ENCODE results near the gene PLCB1.

The PLCB1 gene

DNA sequence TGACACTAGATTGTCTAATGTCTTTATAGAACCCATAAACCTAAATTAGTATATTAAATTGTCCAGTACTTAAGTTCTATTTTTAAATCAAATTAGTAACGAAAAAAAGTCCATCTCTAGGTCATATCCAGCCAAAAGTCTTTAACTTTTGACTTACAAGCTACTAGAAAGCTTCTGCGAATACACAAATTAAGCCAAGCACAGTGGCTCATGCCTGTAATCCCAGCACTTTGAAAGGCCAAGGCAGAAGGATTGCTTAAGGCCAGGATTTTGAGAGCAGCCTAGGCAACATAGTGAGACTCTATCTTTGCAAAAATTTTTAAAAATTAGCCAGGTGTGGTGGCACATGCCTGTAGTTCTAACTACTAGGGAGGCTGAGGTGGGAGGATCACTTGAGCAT lies 516.4 kb downstream of the PLCB1 start:
- Histone ChIP-seq H3K36me3 (ENCODE audit: control insufficient read depth, low read length) (no peaks in the 10 kb centered on the region), H3K9me2 (replicated peaks; ENCODE audit: control insufficient read depth, low read length) (no peaks in the 10 kb centered on the region), H3K4me3 (ENCODE audit: low read length) (no peak overlapping the region), H3K4me1 (ENCODE audit: control insufficient read depth, low read length) (no peaks in the 10 kb centered on the region), H3K79me2 (ENCODE audit: control insufficient read depth, low read length) (no peaks in the 10 kb centered on the region), H3K4me2 (ENCODE audit: low read length) (no peak overlapping the region), H4K20me1 (ENCODE audit: control insufficient read depth, insufficient read depth, low read depth, low read length) (no peaks in the 10 kb centered on the region), H3K27ac (ENCODE audit: low read depth, low read length) (no peak overlapping the region), H3F3A (ENCODE audit: control insufficient read depth, insufficient read depth) (no peaks in the 10 kb centered on the region), H3K9me3 (ENCODE audit: control insufficient read depth, insufficient read depth, low read length) (no peaks in the 10 kb centered on the region), H3K27me3 (ENCODE audit: control insufficient read depth, low read length) (no peaks in the 10 kb centered on the region)
- TF ChIP-seq EZH2phosphoT487 (IDR thresholded peaks at IDR 0.05; ENCODE audit: borderline replicate concordance, low read length): no peak
- TF ChIP-seq, protein P1, sequence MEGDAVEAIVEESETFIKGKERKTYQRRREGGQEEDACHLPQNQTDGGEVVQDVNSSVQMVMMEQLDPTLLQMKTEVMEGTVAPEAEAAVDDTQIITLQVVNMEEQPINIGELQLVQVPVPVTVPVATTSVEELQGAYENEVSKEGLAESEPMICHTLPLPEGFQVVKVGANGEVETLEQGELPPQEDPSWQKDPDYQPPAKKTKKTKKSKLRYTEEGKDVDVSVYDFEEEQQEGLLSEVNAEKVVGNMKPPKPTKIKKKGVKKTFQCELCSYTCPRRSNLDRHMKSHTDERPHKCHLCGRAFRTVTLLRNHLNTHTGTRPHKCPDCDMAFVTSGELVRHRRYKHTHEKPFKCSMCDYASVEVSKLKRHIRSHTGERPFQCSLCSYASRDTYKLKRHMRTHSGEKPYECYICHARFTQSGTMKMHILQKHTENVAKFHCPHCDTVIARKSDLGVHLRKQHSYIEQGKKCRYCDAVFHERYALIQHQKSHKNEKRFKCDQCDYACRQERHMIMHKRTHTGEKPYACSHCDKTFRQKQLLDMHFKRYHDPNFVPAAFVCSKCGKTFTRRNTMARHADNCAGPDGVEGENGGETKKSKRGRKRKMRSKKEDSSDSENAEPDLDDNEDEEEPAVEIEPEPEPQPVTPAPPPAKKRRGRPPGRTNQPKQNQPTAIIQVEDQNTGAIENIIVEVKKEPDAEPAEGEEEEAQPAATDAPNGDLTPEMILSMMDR (IDR thresholded peaks at IDR 0.05; ENCODE audit: low read depth, low read length, poor library complexity, severe bottlenecking): no peak

DNA sequence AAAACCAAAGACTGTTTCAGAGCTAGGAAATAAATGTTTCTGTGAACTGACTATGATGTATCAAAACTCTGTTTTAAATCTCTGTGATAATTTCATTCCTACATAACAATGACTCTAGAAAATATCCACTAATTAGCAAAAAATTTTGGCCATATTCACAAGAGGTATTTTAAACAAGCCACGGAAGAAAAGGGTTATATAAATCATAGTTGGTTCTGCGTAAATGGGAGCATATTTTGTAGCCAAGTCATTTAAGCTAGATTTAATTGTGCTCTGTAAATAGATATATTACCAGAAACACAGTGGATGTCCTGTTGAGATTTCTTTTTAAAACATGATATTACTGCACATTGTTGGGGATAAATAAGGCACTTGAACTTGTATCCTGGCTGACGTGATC lies 520.3 kb downstream of the PLCB1 start:
- H3K36me3 ChIP-seq (ENCODE audit: control insufficient read depth, low read length): no peaks in the 10 kb centered on the region
- H3K79me2 ChIP-seq (ENCODE audit: control insufficient read depth, low read length): no peaks in the 10 kb centered on the region
- no peak overlapping the region for H3K4me2 ChIP-seq (ENCODE audit: low read length)
- H3K27me3 ChIP-seq (ENCODE audit: control insufficient read depth, low read length): no peaks in the 10 kb centered on the region
- H3K9me3 ChIP-seq (ENCODE audit: control insufficient read depth, insufficient read depth, low read length): no peaks in the 10 kb centered on the region
- TF ChIP-seq, protein P1 (IDR thresholded peaks at IDR 0.05; ENCODE audit: low read depth, low read length, poor library complexity, severe bottlenecking): no peak
- no peak for TF ChIP-seq EZH2phosphoT487 (IDR thresholded peaks at IDR 0.05; ENCODE audit: borderline replicate concordance, low read length)
- H4K20me1 ChIP-seq (ENCODE audit: control insufficient read depth, insufficient read depth, low read depth, low read length): no peaks in the 10 kb centered on the region
- H3K9me2 ChIP-seq (replicated peaks; ENCODE audit: control insufficient read depth, low read length): no peaks in the 10 kb centered on the region
- no peaks in the 10 kb centered on the region for H3K4me1 ChIP-seq (ENCODE audit: control insufficient read depth, low read length)
- H3F3A ChIP-seq (ENCODE audit: control insufficient read depth, insufficient read depth): no peaks in the 10 kb centered on the region
- H3K27ac ChIP-seq (ENCODE audit: low read depth, low read length): no peak overlapping the region
- H3K4me3 ChIP-seq (ENCODE audit: low read length): no peak overlapping the region

DNA sequence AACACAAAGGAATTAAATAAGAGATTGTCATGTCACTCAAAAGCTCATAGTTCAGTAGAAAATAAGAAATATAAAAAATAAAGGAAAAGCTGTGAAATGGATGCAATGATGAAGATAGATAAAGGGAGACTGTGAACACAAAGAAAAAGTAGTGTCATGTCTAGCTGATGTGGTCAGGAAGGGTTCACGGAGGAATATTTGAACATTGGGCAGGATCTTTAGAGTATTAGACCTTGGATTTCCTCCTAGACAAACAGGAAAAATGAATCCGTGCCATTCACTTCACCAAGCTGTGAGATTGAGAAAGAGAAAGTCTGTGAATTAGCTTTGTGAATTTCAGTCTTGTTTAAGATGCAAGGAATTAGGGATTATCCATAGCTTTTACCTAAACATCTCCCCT lies 522.4 kb downstream of the PLCB1 start:
- Histone ChIP-seq H3K9me2 (replicated peaks; ENCODE audit: control insufficient read depth, low read length) (no peaks in the 10 kb centered on the region), H3K4me2 (ENCODE audit: low read length) (no peak overlapping the region), H4K20me1 (ENCODE audit: control insufficient read depth, insufficient read depth, low read depth, low read length) (no peaks in the 10 kb centered on the region)

DNA sequence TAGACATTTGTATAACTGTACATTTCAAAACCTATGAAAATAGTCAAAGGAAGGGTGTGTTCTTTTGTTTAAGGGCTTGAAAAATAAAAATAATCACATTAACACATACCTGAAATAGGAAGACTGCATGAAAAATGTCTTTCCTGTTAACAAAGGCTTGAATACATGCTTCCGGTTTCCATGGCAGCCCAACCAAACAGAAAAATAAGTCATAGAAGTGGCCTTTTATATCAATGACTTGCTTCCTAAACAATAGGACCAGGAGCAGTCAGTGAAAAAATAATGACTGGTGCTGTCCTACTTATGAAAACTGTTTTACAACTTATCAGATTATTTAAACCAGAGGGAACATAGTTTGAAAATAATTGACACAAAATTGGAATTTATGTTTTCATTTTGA lies 524.3 kb downstream of the PLCB1 start:
- Histone ChIP-seq H3K4me3 (ENCODE audit: low read length) (no peak overlapping the region), H3K4me1 (ENCODE audit: control insufficient read depth, low read length) (no peaks in the 10 kb centered on the region), H3K4me2 (ENCODE audit: low read length) (no peak overlapping the region), H4K20me1 (ENCODE audit: control insufficient read depth, insufficient read depth, low read depth, low read length) (no peaks in the 10 kb centered on the region), H3K79me2 (ENCODE audit: control insufficient read depth, low read length) (no peaks in the 10 kb centered on the region), H3K27me3 (ENCODE audit: control insufficient read depth, low read length) (no peaks in the 10 kb centered on the region), H3K36me3 (ENCODE audit: control insufficient read depth, low read length) (no peaks in the 10 kb centered on the region), H3K9me3 (ENCODE audit: control insufficient read depth, insufficient read depth, low read length) (no peaks in the 10 kb centered on the region), H3K9me2 (replicated peaks; ENCODE audit: control insufficient read depth, low read length) (no peaks in the 10 kb centered on the region), H3F3A (ENCODE audit: control insufficient read depth, insufficient read depth) (no peaks in the 10 kb centered on the region), H3K27ac (ENCODE audit: low read depth, low read length) (no peak overlapping the region)
- TF ChIP-seq EZH2phosphoT487 (IDR thresholded peaks at IDR 0.05; ENCODE audit: borderline replicate concordance, low read length): no peak
- TF ChIP-seq, protein P1 (IDR thresholded peaks at IDR 0.05; ENCODE audit: low read depth, low read length, poor library complexity, severe bottlenecking): no peak

More for the DNA sequence above, 522.4 kb downstream of the PLCB1 start:
- Histone ChIP-seq H3K27me3 (ENCODE audit: control insufficient read depth, low read length) (no peaks in the 10 kb centered on the region), H3K4me3 (ENCODE audit: low read length) (no peak overlapping the region), H3F3A (ENCODE audit: control insufficient read depth, insufficient read depth) (no peaks in the 10 kb centered on the region), H3K4me1 (ENCODE audit: control insufficient read depth, low read length) (no peaks in the 10 kb centered on the region), H3K79me2 (ENCODE audit: control insufficient read depth, low read length) (no peaks in the 10 kb centered on the region), H3K9me3 (ENCODE audit: control insufficient read depth, insufficient read depth, low read length) (no peaks in the 10 kb centered on the region), H3K36me3 (ENCODE audit: control insufficient read depth, low read length) (no peaks in the 10 kb centered on the region), H3K27ac (ENCODE audit: low read depth, low read length) (no peak overlapping the region)
- no peak for TF ChIP-seq EZH2phosphoT487 (IDR thresholded peaks at IDR 0.05; ENCODE audit: borderline replicate concordance, low read length)
